Neural progenitor cell (in vitro differentiated cells): ENCODE results near the gene FTSJ3. TPM values are rescaled to one million over a fixed set of nuclear protein-coding genes. Genes with fewer than 3 reads are reported as not detected.
"Not testable (repeated sequence)": the region's sequence is repeated elsewhere in the genome, so short reads cannot be mapped to it uniquely, and the experiment has no call there.

Source experiments
- DNase-seq: peaks from one replicate; pipeline ENCODE4 v3.0.0-alpha.2; 2016; ENCODE audit warnings: low spot score
- H2AFZ ChIP-seq: fragments of 200-600 bp; sonication (generic); replicated peaks from 2 replicates; pipeline ENCODE4 v1.6.1; 2016; ENCODE audit warnings: antibody characterized with exemption
- H3F3A ChIP-seq: fragments of 200-600 bp; sonication (generic); 2 replicates; pipeline ENCODE4 v1.6.1; 2016; ENCODE audit warnings: antibody characterized with exemption, low read depth
- H3K27ac ChIP-seq: fragments of 200-600 bp; sonication (generic); 2 replicates; pipeline ENCODE4 v1.5.1; 2016; ENCODE audit warnings: mild to moderate bottlenecking
- H3K27me3 ChIP-seq: fragments of 200-600 bp; sonication (generic); 2 replicates; pipeline ENCODE4 v1.6.1; 2016; ENCODE audit warnings: mild to moderate bottlenecking, moderate library complexity
- H3K36me3 ChIP-seq: fragments of 200-600 bp; sonication (generic); 2 replicates; pipeline ENCODE4 v1.5.1; 2016
- H3K4me1 ChIP-seq: fragments of 200-600 bp; sonication (generic); 2 replicates; pipeline ENCODE4 v1.6.1; 2016; ENCODE audit warnings: mixed run types
- H3K4me2 ChIP-seq: fragments of 200-600 bp; sonication (generic); 2 replicates; pipeline ENCODE4 v1.6.1; 2016
- H3K4me3 ChIP-seq: fragments of 200-600 bp; sonication (generic); 2 replicates; pipeline ENCODE4 v1.5.1; 2016
- H3K79me2 ChIP-seq: fragments of 200-600 bp; sonication (generic); 2 replicates; pipeline ENCODE4 v1.6.1; 2016; ENCODE audit warnings: low read depth
- H3K9ac ChIP-seq: fragments of 200-600 bp; sonication (generic); 2 replicates; pipeline ENCODE4 v1.6.1; 2016
- H3K9me3 ChIP-seq: fragments of 200-600 bp; sonication (generic); 2 replicates; pipeline ENCODE4 v1.5.1; 2016; ENCODE audit warnings: low read depth
- H4K20me1 ChIP-seq: fragments of 200-600 bp; sonication (generic); 2 replicates; pipeline ENCODE4 v1.6.1; 2016; ENCODE audit warnings: low read depth
- H3K27ac Mint-ChIP-seq: 3 replicates; pipeline ENCODE4 v1.8.0; 2021; ENCODE audit warnings: mixed read lengths
- H3K27me3 Mint-ChIP-seq: 2 replicates; pipeline ENCODE4 v1.8.0; 2022; ENCODE audit warnings: low read depth, mild to moderate bottlenecking, inconsistent platforms, moderate library complexity, mixed read lengths; ENCODE audit not compliant: insufficient read depth
- H3K36me3 Mint-ChIP-seq: 3 replicates; pipeline ENCODE4 v1.8.0; 2021; ENCODE audit warnings: mixed read lengths
- H3K4me1 Mint-ChIP-seq: 3 replicates; pipeline ENCODE4 v1.8.0; 2021; ENCODE audit warnings: mixed read lengths
- H3K4me3 Mint-ChIP-seq: 3 replicates; pipeline ENCODE4 v1.8.0; 2021; ENCODE audit warnings: mild to moderate bottlenecking, moderate library complexity, mixed read lengths
- H3K9me3 Mint-ChIP-seq: 3 replicates; pipeline ENCODE4 v1.8.0; 2020; ENCODE audit warnings: mixed read lengths
- CTCF ChIP-seq: fragments of 200-600 bp; sonication (generic); IDR thresholded peaks from 2 replicates; pipeline ENCODE4 v1.5.1; 2017; ENCODE audit warnings: antibody characterized with exemption, mild to moderate bottlenecking
- EZH2 ChIP-seq: fragments of 200-600 bp; sonication (generic); IDR thresholded peaks from 2 replicates; pipeline ENCODE4 v1.6.1; 2017; ENCODE audit warnings: antibody characterized with exemption, mild to moderate bottlenecking, moderate library complexity
- EZH2phosphoT487 ChIP-seq: fragments of 200-600 bp; sonication (generic); IDR thresholded peaks from 2 replicates; pipeline ENCODE4 v1.6.1; 2017; ENCODE audit warnings: antibody characterized with exemption
- total RNA-seq: library from RNA; depleted of rRNA; stranded (reverse); fragments of >200 nt; gene quantifications from 2 replicates; pipeline ENCODE4 v1.2.3, GENCODE V29; 2015; ENCODE audit warnings: low replicate concordance

The FTSJ3 gene
- total RNA-seq, 1 donor from 2014 or later, result 21.8 TPM

- no peaks in the 10 kb centered on the region for H3K9me3 ChIP-seq
- no peak overlapping the region for H3K4me2 ChIP-seq
- H3K4me1 ChIP-seq, result no peaks in the 10 kb centered on the region
- Mint-ChIP-seq H3K4me3 (no peak overlapping the region), H3K4me1 (no peaks in the 10 kb centered on the region), H3K9me3 (no peaks in the 10 kb centered on the region), H3K27me3 (no peaks in the 10 kb centered on the region), H3K27ac (peak overlapping the region; percentile 49), H3K36me3 (peaks cover 35% of the 10 kb centered on the region)
- peaks cover 16% of the 10 kb centered on the region for H4K20me1 ChIP-seq
- H3F3A ChIP-seq, result peaks cover 16% of the 10 kb centered on the region
- H3K36me3 ChIP-seq, result peaks cover 63% of the 10 kb centered on the region
- DNase-seq, result no peak
- TF ChIP-seq CTCF (no peak), EZH2phosphoT487 (no peak), EZH2 (no peak)
- no peak overlapping the region for H3K9ac ChIP-seq
- no peak overlapping the region for H3K27ac ChIP-seq
- no peaks in the 10 kb centered on the region for H3K79me2 ChIP-seq
- no peak overlapping the region for H2AFZ ChIP-seq
- H3K27me3 ChIP-seq, result no peaks in the 10 kb centered on the region
- H3K4me3 ChIP-seq, result no peak overlapping the region
Measured at GRCh38 chr17:63804328-63804727, 23.1 kb downstream of the FTSJ3 start.

- H3K27me3 Mint-ChIP-seq, result no peaks in the 10 kb centered on the region
- Histone ChIP-seq H3K36me3 (peaks cover 49% of the 10 kb centered on the region), H3F3A (peaks cover 11% of the 10 kb centered on the region), H3K4me2 (no peak overlapping the region), H2AFZ (no peak overlapping the region), H3K27me3 (no peaks in the 10 kb centered on the region), H3K9me3 (no peaks in the 10 kb centered on the region), H3K9ac (no peak overlapping the region), H3K4me1 (no peaks in the 10 kb centered on the region), H3K27ac (no peak overlapping the region), H3K4me3 (no peak overlapping the region), H4K20me1 (peaks cover 29% of the 10 kb centered on the region), H3K79me2 (peaks cover 4% of the 10 kb centered on the region)
- H3K27ac Mint-ChIP-seq, result no peak overlapping the region
- no peak for TF ChIP-seq CTCF
- TF ChIP-seq EZH2phosphoT487, result no peak
- no peak for TF ChIP-seq EZH2
- peaks cover 24% of the 10 kb centered on the region for H3K36me3 Mint-ChIP-seq
- H3K4me3 Mint-ChIP-seq, result no peak overlapping the region
- no peaks in the 10 kb centered on the region for H3K4me1 Mint-ChIP-seq
- H3K9me3 Mint-ChIP-seq, result no peaks in the 10 kb centered on the region
- DNase-seq, result no peak
Measured at GRCh38 chr17:63800783-63801182, 26.7 kb downstream of the FTSJ3 start.

- H4K20me1 ChIP-seq, result peaks cover 35% of the 10 kb centered on the region
Measured at GRCh38 chr17:63798572-63799106, 28.8 kb downstream of the FTSJ3 start.

GRCh38 chr17:63796375-63796774 lies 31.1 kb downstream of the FTSJ3 start:
- H3K4me2 ChIP-seq, H3K4me1 Mint-ChIP-seq, H3K9ac ChIP-seq, H3K4me3 Mint-ChIP-seq, H3K27ac ChIP-seq, H3K9me3 Mint-ChIP-seq, DNase-seq, H3K4me1 ChIP-seq, H2AFZ ChIP-seq, H3K27me3 Mint-ChIP-seq, H3K27ac Mint-ChIP-seq, H3K4me3 ChIP-seq, H3K9me3 ChIP-seq, H3F3A ChIP-seq, H3K27me3 ChIP-seq: not testable (repeated sequence)
- peaks cover 46% of the 10 kb centered on the region for H3K36me3 ChIP-seq
- peaks cover 30% of the 10 kb centered on the region for H3K36me3 Mint-ChIP-seq
- peaks cover 22% of the 10 kb centered on the region for H3K79me2 ChIP-seq
- peaks cover 29% of the 10 kb centered on the region for H4K20me1 ChIP-seq

More at GRCh38 chr17:63798572-63799106, 28.8 kb downstream of the FTSJ3 start:
- no peak overlapping the region for H3K9ac ChIP-seq
- no peak overlapping the region for H2AFZ ChIP-seq
- H3K27ac ChIP-seq, result no peak overlapping the region
- Mint-ChIP-seq H3K36me3 (peaks cover 28% of the 10 kb centered on the region), H3K4me1 (no peaks in the 10 kb centered on the region), H3K27ac (no peak overlapping the region), H3K4me3 (no peak overlapping the region), H3K27me3 (no peaks in the 10 kb centered on the region), H3K9me3 (no peaks in the 10 kb centered on the region)
- peaks cover 17% of the 10 kb centered on the region for H3K79me2 ChIP-seq
- no peaks in the 10 kb centered on the region for H3K4me1 ChIP-seq
- H3K9me3 ChIP-seq, result no peaks in the 10 kb centered on the region
- TF ChIP-seq CTCF (no peak), EZH2 (no peak), EZH2phosphoT487 (no peak)
- peaks cover 10% of the 10 kb centered on the region for H3F3A ChIP-seq
- H3K36me3 ChIP-seq, result peaks cover 45% of the 10 kb centered on the region
- H3K4me3 ChIP-seq, result no peak overlapping the region
- no peak overlapping the region for H3K4me2 ChIP-seq
- DNase-seq, result no peak
- H3K27me3 ChIP-seq, result no peaks in the 10 kb centered on the region
